Erythroblast (primary cell): ENCODE results near the gene FABP7.

Experiments used
- GATA1 ChIP-seq: IDR thresholded peaks from 2 replicates; pipeline ENCODE4 v1.6.1; 2011; ENCODE audit warnings: low read depth, mild to moderate bottlenecking, control low read depth, low read length, moderate library complexity
- POLR2A ChIP-seq: IDR thresholded peaks from 2 replicates; pipeline ENCODE4 v1.6.1; 2011; ENCODE audit warnings: mild to moderate bottlenecking, low read length

DNA sequence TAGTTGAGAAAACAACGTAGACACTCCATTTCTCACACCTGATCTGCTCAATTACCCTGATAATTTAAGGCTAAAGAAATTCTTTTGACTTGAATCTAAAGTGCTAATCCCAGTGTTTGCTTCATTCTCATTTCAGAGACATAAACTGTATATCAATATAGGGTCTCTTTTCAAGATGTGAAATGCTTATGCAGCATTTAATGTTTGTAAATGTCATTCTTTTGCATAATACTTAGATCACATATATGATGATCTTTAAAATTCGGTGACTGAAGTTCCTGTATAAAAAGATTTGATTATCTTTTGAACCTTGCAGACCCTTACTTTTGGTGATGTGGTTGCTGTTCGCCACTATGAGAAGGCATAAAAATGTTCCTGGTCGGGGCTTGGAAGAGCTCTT, 3.9 kb downstream of the FABP7 start:
- TF ChIP-seq POLR2A (no peak), GATA1 (no peak)
